GM12891 (cell line): Measurements from ENCODE around the gene SNCB.

ENCODE experiments used
- POLR2A ChIP-seq: IDR thresholded peaks from 2 replicates; pipeline ENCODE4 v1.6.1; 2011; ENCODE audit warnings: low read depth, low read length, control low read depth
- POLR2AphosphoS5 ChIP-seq: IDR thresholded peaks from 2 replicates; pipeline ENCODE4 v1.6.1; 2011; ENCODE audit warnings: low read depth, low read length, control low read depth
- SPI1 ChIP-seq: IDR thresholded peaks from 2 replicates; pipeline ENCODE4 v1.6.1; 2011; ENCODE audit warnings: low read depth, low read length, control low read depth
- TAF1 ChIP-seq: IDR thresholded peaks from 2 replicates; pipeline ENCODE4 v1.6.1; 2011; ENCODE audit warnings: low read depth, low read length, control low read depth

GRCh38 chr5:176608937-176609723, 21.2 kb downstream of the SNCB start:
- TF ChIP-seq POLR2AphosphoS5 (no peak), POLR2A (no peak), SPI1 (no peak), TAF1 (no peak)
